ENCODE data around the gene ASCC2.

DNA sequence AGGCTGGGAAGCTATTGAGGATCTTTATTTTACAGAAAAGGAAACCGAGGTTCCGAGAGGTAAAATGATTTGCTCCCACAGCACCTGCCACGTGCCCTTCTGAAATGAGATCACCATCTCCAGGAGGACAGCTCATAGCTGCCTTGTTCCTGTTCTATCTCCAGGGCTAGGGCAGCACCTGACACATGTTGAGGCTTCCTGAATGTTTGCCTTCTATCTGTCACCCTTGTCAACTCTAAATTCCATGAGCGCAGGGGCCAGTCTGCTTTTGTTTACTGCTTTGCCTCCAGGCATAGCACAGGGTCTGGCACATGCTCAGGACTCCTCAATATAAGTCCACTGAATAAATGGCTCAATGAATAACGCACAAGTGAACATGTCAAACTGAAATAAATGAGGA lies 24.1 kb downstream of the ASCC2 start:
- no peak for TF ChIP-seq EZH2 (IDR thresholded peaks at IDR 0.05; ENCODE audit: borderline replicate concordance, low read depth, low read length, severe bottlenecking)
- TF ChIP-seq, protein P1, sequence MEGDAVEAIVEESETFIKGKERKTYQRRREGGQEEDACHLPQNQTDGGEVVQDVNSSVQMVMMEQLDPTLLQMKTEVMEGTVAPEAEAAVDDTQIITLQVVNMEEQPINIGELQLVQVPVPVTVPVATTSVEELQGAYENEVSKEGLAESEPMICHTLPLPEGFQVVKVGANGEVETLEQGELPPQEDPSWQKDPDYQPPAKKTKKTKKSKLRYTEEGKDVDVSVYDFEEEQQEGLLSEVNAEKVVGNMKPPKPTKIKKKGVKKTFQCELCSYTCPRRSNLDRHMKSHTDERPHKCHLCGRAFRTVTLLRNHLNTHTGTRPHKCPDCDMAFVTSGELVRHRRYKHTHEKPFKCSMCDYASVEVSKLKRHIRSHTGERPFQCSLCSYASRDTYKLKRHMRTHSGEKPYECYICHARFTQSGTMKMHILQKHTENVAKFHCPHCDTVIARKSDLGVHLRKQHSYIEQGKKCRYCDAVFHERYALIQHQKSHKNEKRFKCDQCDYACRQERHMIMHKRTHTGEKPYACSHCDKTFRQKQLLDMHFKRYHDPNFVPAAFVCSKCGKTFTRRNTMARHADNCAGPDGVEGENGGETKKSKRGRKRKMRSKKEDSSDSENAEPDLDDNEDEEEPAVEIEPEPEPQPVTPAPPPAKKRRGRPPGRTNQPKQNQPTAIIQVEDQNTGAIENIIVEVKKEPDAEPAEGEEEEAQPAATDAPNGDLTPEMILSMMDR (IDR thresholded peaks at IDR 0.05; ENCODE audit: extremely low read depth in 1 of 2, insufficient read depth in 1 of 2, low read depth in 1 of 2, low read length in 2 of 2), result no peak
- TF ChIP-seq POLR2A (IDR thresholded peaks at IDR 0.05; ENCODE audit: low read depth, low read length), result no peak
- no peak for TF ChIP-seq MYC (IDR thresholded peaks at IDR 0.05; ENCODE audit: low read depth, low read length)
- no peak for TF ChIP-seq POLR2AphosphoS5 (IDR thresholded peaks at IDR 0.05; ENCODE audit: insufficient read depth, low read depth, low read length)
- no peak for TF ChIP-seq FOS (IDR thresholded peaks at IDR 0.05; ENCODE audit: borderline replicate concordance, insufficient read depth, low read length)
- TF ChIP-seq, protein P2, sequence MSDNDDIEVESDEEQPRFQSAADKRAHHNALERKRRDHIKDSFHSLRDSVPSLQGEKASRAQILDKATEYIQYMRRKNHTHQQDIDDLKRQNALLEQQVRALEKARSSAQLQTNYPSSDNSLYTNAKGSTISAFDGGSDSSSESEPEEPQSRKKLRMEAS (IDR thresholded peaks at IDR 0.05; ENCODE audit: insufficient read depth, insufficient read length), result no peak
- TF ChIP-seq GATA2 (IDR thresholded peaks at IDR 0.05; ENCODE audit: insufficient read depth, insufficient read length, low read depth, low read length), result no peak

Data from endothelial cell of umbilical vein (primary cell).